Epithelial cell of esophagus (primary cell): ENCODE results near the gene DOCK9.

Experiments
- DNase-seq: peaks from one replicate; pipeline ENCODE4 v3.0.0; 2010; ENCODE audit warnings: low read depth
- H3K4me3 ChIP-seq: 2 replicates; pipeline ENCODE4 v1.5.1; 2011; ENCODE audit warnings: mild to moderate bottlenecking, low read length, control low read depth
- TF ChIP-seq, protein P1 (sequence below): IDR thresholded peaks from 2 replicates; pipeline ENCODE4 v1.5.1; 2011; ENCODE audit warnings: low read depth, mild to moderate bottlenecking, low read length, control low read depth, inconsistent platforms; ENCODE audit not compliant: insufficient read depth; ENCODE audit errors: missing control alignments

Gene DOCK9

DNA sequence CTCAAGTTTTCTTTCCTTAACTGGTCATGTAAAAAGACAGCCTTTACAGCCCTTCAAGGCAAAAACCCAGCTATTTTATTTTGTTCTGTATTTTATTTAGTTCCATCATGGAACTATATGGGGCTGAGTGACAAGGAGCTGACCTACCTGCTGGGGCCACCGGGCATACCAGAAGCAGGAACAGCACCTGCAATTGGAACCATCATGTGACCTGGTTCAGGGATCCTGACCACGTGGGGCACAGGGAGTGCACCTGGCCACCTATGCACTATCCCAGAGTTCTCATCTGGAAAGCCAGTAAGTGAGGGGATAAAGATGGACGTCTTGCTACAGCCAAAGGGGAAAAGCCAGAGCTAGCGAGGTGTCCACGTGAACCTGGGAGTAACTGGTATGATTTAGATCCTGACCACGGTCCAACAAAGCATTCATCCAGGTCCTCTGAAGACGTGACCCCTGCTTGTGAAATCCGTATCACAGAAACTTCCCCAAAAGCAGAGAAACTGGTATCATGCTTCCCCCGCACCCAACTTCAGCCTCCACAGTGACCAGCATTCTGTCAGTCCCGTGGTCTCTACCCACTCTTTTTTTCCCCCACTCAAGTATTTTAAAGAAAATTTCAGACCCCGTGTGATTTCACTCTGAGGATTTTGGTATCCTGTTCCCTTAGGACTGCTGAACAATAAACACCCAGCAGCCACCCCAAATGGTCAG is 184.9 kb downstream of the DOCK9 start:
- no peak overlapping the region for H3K4me3 ChIP-seq
- DNase-seq: no peak
- TF ChIP-seq, protein P1, sequence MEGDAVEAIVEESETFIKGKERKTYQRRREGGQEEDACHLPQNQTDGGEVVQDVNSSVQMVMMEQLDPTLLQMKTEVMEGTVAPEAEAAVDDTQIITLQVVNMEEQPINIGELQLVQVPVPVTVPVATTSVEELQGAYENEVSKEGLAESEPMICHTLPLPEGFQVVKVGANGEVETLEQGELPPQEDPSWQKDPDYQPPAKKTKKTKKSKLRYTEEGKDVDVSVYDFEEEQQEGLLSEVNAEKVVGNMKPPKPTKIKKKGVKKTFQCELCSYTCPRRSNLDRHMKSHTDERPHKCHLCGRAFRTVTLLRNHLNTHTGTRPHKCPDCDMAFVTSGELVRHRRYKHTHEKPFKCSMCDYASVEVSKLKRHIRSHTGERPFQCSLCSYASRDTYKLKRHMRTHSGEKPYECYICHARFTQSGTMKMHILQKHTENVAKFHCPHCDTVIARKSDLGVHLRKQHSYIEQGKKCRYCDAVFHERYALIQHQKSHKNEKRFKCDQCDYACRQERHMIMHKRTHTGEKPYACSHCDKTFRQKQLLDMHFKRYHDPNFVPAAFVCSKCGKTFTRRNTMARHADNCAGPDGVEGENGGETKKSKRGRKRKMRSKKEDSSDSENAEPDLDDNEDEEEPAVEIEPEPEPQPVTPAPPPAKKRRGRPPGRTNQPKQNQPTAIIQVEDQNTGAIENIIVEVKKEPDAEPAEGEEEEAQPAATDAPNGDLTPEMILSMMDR: no peak

DNA sequence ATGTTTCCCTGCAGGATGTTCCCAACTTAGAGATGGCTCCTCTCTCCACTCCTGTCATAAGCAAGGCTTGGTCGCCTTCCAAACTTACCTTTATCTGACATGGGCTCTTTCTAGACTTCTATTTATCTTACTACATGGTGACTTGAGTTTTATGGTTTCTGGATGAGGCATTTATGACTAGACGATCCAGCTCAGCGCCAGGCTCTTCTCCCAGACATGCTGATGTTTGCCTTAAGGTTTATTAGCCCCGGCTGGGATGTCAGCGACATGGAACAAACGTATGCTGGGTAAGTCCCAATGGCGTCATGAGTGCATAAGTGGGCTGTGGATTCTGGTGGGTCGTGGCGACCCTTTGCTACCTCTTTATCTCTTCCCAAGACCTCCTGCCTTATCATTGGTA is 185.5 kb downstream of the DOCK9 start:
- TF ChIP-seq, protein P1: no peak
- H3K4me3 ChIP-seq: no peak overlapping the region
- no peak for DNase-seq

DNA sequence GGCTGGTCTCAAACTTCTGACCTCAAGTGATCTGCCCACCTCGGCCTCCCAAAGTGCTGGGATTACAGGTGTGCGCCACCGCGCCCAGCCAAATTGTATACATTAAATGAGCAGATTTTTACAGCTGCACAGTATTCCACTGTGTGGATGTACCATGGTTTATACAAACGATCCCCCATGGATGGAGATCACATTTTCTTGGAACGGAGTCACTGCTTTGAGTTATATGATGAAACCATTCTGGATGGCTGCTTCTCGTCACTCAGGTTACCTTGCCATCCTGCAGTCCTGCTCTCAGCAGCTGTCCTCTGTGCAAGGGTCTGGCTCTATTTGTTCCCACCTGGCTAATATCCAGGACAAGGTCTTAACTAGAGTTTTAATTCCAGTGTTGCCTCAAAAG is 186.3 kb downstream of the DOCK9 start:
- H3K4me3 ChIP-seq: no peak overlapping the region
- DNase-seq: no peak
- TF ChIP-seq, protein P1: no peak

DNA sequence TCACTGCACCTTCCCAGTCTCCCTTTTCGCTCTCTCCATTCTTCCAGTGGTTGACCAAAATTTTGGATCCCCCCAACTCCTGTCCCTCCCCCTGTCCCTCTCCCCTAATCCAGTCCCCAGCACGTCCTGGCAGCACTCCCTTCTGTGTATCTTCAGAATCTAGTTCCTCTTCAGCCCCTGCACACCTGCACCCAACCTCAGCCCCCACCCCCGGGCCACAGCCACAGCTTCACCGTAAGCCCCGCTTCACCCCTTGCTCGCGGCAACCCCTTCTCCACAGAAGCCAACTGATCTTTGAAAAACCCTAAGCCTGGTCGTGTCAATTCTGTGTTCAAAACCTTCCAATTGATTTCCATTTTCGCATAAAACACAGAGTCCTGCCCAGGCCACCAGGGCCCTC is 189.9 kb downstream of the DOCK9 start:
- TF ChIP-seq, protein P1: no peak

DNA sequence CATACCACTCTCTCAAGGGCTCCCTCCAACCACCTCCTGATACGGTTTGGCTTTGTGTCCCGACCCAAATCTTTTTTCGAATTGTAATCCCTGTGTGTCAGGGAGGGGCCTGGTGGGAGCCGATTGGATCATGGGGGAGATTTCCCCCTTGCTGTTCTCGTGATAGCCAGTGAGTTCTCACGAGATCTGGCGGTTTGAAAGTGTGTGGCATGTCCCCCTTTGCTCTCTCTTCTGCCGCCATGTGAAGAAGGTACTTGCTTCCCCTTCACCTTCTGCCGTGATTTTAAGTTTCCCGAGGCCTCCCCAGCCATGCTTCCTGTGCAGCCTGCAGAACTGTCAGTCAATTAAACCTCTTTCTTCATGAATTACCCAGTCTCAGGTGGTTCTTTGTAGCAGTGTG is 190.7 kb downstream of the DOCK9 start:
- TF ChIP-seq, protein P1: no peak
- no peak overlapping the region for H3K4me3 ChIP-seq
- no peak for DNase-seq

More for the DNA sequence above, 189.9 kb downstream of the DOCK9 start:
- H3K4me3 ChIP-seq: no peak overlapping the region
- no peak for DNase-seq

DNA sequence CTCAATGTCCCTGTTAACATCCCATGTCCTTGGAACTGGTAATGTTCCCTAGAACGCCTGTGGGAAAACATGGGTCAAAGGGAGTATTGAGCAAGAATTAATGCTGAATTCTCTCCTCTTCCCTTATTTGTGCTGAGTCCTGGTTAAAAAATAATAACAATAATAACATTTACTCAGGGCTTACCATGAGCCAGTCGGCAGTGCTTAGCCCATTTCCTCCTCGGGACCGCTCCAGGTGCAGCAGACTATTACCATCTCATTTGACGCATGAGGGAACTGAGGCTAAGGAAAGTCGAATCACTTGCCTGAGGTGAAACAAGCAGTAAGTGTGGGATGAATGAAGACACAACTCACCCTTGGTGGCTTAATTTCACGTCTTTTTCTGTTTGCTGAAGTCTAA is 191.8 kb downstream of the DOCK9 start:
- H3K4me3 ChIP-seq: no peak overlapping the region

More for the DNA sequence above, 191.8 kb downstream of the DOCK9 start:
- TF ChIP-seq, protein P1: no peak
- no peak for DNase-seq
